MM.1S (cell line): ENCODE measurements around the gene EXOC4.

Experiments used
- EZH2phosphoT487 ChIP-seq: fragments of 300-600 bp; sonication (generic); IDR thresholded peaks from 2 replicates; pipeline ENCODE4 v1.6.1; 2018; ENCODE audit warnings: antibody characterized with exemption, low read length
- TF ChIP-seq, protein P1 (sequence below): fragments of 300-600 bp; sonication (generic); IDR thresholded peaks from 2 replicates; pipeline ENCODE4 v1.5.1; 2016; ENCODE audit warnings: antibody characterized with exemption, low read length, mixed read lengths

DNA sequence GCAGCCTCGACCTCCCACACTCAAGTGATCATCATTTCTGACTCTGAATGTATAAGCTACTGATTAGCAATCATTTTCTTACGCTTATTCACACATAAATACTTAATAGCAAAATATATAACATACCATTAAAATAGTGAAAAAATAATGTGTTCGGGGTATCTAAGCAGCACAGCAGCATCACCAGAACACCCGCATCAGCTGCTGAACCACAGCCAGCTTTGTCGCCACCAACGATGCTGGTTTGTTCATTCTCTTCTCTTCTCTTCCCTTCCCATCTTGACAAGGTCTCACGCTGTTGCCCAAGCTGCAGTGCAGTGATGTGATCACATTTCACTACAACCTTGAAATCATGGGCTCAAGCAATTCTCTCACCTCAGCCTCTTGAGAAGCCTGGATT is 449.2 kb downstream of the EXOC4 start:
- TF ChIP-seq, protein P1, sequence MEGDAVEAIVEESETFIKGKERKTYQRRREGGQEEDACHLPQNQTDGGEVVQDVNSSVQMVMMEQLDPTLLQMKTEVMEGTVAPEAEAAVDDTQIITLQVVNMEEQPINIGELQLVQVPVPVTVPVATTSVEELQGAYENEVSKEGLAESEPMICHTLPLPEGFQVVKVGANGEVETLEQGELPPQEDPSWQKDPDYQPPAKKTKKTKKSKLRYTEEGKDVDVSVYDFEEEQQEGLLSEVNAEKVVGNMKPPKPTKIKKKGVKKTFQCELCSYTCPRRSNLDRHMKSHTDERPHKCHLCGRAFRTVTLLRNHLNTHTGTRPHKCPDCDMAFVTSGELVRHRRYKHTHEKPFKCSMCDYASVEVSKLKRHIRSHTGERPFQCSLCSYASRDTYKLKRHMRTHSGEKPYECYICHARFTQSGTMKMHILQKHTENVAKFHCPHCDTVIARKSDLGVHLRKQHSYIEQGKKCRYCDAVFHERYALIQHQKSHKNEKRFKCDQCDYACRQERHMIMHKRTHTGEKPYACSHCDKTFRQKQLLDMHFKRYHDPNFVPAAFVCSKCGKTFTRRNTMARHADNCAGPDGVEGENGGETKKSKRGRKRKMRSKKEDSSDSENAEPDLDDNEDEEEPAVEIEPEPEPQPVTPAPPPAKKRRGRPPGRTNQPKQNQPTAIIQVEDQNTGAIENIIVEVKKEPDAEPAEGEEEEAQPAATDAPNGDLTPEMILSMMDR = no peak
- TF ChIP-seq EZH2phosphoT487 = no peak
